HepG2 (cell line): Measurements from ENCODE around the gene CYP4F8. TPM values are rescaled to one million over a fixed set of nuclear protein-coding genes. Genes with fewer than 3 reads are reported as not detected.

Experiments used
- KDM6A ChIP-seq: IDR thresholded peaks from 2 replicates; pipeline ENCODE4 v1.6.1; 2016; ENCODE audit warnings: low read depth
- PCBP1 ChIP-seq: fragments of 200-400 bp; formaldehyde crosslinking; IDR thresholded peaks from 2 replicates; pipeline ENCODE4 v1.6.1; 2017; ENCODE audit warnings: mild to moderate bottlenecking, low read depth, low read length, borderline replicate concordance
- PHF21A ChIP-seq: sonication (generic); formaldehyde crosslinking; IDR thresholded peaks from 2 replicates; pipeline ENCODE4 v1.5.0; 2020; ENCODE audit warnings: mild to moderate bottlenecking, missing genetic modification reagents
- PTBP1 ChIP-seq: fragments of 200-400 bp; formaldehyde crosslinking; IDR thresholded peaks from 2 replicates; pipeline ENCODE4 v1.6.1; 2018; ENCODE audit warnings: low read length, low read depth; ENCODE audit not compliant: poor library complexity, severe bottlenecking
- RORA ChIP-seq: sonication (generic); formaldehyde crosslinking; IDR thresholded peaks from 2 replicates; pipeline ENCODE4 v1.5.0; 2020; ENCODE audit warnings: mild to moderate bottlenecking, missing genetic modification reagents, moderate library complexity
- SP1 ChIP-seq, 2 experiments: fragments of 450-650 bp in 1 of 2; sonication (generic) in 1 of 2; formaldehyde crosslinking in 1 of 2; IDR thresholded peaks; 2 replicates each; pipeline versions ENCODE4 v1.4.0 to v1.6.1; 2016 to 2020; ENCODE audit warnings: missing genetic modification reagents in 1 of 2
- TOE1 ChIP-seq: sonication (generic); formaldehyde crosslinking; IDR thresholded peaks from 2 replicates; pipeline ENCODE4 v1.4.0; 2020; ENCODE audit warnings: mild to moderate bottlenecking, missing genetic modification reagents
- TRIM24 ChIP-seq: sonication (generic); formaldehyde crosslinking; IDR thresholded peaks from 2 replicates; pipeline ENCODE4 v1.8.0; 2022; ENCODE audit warnings: mild to moderate bottlenecking, missing genetic modification reagents
- U2AF2 ChIP-seq: fragments of 200-400 bp; formaldehyde crosslinking; IDR thresholded peaks from 2 replicates; pipeline ENCODE4 v1.6.1; 2017; ENCODE audit warnings: low read depth, mild to moderate bottlenecking, low read length
- ZNF138 ChIP-seq: sonication (generic); formaldehyde crosslinking; IDR thresholded peaks from 2 replicates; pipeline ENCODE4 v1.5.0; 2020; ENCODE audit warnings: mild to moderate bottlenecking, low read depth, missing genetic modification reagents
- ZNF260 ChIP-seq: sonication (generic); formaldehyde crosslinking; IDR thresholded peaks from 2 replicates; pipeline ENCODE4 v1.4.0; 2020; ENCODE audit warnings: missing genetic modification reagents, low read depth, mild to moderate bottlenecking, borderline replicate concordance
- ZNF407 ChIP-seq: sonication (generic); formaldehyde crosslinking; IDR thresholded peaks from one replicate; pipeline ENCODE4 v1.5.1; 2020; ENCODE audit warnings: mild to moderate bottlenecking, missing genetic modification reagents; ENCODE audit errors: not compliant biosample characterization
- polyA plus RNA-seq, 8 experiments: library from polyadenylated mRNA; depleted of rRNA in 3 of 8; stranded (reverse) in 7 of 8; unstranded in 1 of 8; fragments of >200 nt; fragmentation: Illumina TruSeq in 4 of 8; extraction: Trizol in 4 of 8; gene quantifications; 2 replicates each; pipeline versions ENCODE4 v1.2.1 to v1.2.3, GENCODE V29; 2011 to 2016; ENCODE audit warnings: low read depth in 4 of 8, missing spikeins in 1 of 8, mixed read lengths in 1 of 8; ENCODE audit not compliant: insufficient read depth in 1 of 8
- total RNA-seq, 5 experiments: library from RNA; depleted of rRNA; stranded (reverse); fragments of >200 nt; fragmentation: Illumina TruSeq; extraction: Trizol; gene quantifications; 2 replicates each; pipeline ENCODE4 v1.2.3, GENCODE V29; 2016; ENCODE audit warnings: low read depth in 1 of 5
- TF ChIP-seq, protein P1 (sequence below): sonication (generic); formaldehyde crosslinking; IDR thresholded peaks from 2 replicates; pipeline ENCODE4 v1.4.0; 2020; ENCODE audit warnings: mild to moderate bottlenecking, missing genetic modification reagents

CYP4F8 gene
- total and polyA plus RNA-seq, 2 of the 13 experiments (the other 11 are each of a cell fraction or from before 2014, with no cell fraction given), result not detected

DNA sequence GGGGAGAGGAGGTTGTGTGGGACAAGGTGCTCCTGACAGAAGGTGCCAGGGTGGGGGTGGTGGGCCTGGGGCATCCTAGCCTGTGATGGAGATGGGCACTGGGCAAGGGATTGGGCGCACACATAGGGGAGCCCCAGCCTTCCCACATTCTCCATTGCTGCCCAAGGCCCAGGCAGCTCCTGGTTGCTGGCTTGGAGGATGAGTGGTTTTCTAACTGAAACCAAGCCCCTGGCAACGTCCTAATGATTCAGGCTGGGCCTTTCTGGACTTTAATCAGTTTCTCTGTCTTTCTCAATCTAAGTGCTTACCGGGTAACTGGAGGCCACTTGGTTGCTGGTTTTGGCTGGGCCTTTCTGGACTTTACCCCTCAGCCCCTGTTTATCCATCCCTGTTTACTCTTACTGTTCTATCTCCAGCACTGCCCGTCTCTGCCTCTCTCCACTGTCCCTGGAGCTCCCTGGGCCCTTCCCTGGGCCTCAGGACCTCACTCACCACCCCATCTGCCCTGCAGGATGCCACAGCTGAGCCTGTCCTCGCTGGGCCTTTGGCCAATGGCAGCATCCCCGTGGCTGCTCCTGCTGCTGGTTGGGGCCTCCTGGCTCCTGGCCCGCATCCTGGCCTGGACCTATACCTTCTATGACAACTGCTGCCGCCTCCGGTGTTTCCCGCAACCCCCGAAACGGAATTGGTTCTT, 26.0 kb downstream of the CYP4F8 start (continued):
- TF ChIP-seq TRIM24 (CRISPR knock-in tag) (no peak), KDM6A (CRISPR knock-in tag) (peak; percentile 89), RORA (CRISPR knock-in tag) (no peak), U2AF2 (no peak), PTBP1 (no peak), ZNF407 (CRISPR knock-in tag) (no peak), ZNF138 (CRISPR knock-in tag) (no peak), TOE1 (CRISPR knock-in tag) (no peak), PCBP1 (0 out of 2 replicates have a peak, but pooled peaks have one; percentile 14), ZNF260 (CRISPR knock-in tag) (no peak), PHF21A (CRISPR knock-in tag) (peak; percentile 58; the same call in 1 of the 2 replicates), SP1 (IDR thresholded peaks at IDR 0.05) (no peak), SP1 (CRISPR knock-in tag; IDR thresholded peaks at IDR 0.05) (no peak)
- TF ChIP-seq, protein P1, sequence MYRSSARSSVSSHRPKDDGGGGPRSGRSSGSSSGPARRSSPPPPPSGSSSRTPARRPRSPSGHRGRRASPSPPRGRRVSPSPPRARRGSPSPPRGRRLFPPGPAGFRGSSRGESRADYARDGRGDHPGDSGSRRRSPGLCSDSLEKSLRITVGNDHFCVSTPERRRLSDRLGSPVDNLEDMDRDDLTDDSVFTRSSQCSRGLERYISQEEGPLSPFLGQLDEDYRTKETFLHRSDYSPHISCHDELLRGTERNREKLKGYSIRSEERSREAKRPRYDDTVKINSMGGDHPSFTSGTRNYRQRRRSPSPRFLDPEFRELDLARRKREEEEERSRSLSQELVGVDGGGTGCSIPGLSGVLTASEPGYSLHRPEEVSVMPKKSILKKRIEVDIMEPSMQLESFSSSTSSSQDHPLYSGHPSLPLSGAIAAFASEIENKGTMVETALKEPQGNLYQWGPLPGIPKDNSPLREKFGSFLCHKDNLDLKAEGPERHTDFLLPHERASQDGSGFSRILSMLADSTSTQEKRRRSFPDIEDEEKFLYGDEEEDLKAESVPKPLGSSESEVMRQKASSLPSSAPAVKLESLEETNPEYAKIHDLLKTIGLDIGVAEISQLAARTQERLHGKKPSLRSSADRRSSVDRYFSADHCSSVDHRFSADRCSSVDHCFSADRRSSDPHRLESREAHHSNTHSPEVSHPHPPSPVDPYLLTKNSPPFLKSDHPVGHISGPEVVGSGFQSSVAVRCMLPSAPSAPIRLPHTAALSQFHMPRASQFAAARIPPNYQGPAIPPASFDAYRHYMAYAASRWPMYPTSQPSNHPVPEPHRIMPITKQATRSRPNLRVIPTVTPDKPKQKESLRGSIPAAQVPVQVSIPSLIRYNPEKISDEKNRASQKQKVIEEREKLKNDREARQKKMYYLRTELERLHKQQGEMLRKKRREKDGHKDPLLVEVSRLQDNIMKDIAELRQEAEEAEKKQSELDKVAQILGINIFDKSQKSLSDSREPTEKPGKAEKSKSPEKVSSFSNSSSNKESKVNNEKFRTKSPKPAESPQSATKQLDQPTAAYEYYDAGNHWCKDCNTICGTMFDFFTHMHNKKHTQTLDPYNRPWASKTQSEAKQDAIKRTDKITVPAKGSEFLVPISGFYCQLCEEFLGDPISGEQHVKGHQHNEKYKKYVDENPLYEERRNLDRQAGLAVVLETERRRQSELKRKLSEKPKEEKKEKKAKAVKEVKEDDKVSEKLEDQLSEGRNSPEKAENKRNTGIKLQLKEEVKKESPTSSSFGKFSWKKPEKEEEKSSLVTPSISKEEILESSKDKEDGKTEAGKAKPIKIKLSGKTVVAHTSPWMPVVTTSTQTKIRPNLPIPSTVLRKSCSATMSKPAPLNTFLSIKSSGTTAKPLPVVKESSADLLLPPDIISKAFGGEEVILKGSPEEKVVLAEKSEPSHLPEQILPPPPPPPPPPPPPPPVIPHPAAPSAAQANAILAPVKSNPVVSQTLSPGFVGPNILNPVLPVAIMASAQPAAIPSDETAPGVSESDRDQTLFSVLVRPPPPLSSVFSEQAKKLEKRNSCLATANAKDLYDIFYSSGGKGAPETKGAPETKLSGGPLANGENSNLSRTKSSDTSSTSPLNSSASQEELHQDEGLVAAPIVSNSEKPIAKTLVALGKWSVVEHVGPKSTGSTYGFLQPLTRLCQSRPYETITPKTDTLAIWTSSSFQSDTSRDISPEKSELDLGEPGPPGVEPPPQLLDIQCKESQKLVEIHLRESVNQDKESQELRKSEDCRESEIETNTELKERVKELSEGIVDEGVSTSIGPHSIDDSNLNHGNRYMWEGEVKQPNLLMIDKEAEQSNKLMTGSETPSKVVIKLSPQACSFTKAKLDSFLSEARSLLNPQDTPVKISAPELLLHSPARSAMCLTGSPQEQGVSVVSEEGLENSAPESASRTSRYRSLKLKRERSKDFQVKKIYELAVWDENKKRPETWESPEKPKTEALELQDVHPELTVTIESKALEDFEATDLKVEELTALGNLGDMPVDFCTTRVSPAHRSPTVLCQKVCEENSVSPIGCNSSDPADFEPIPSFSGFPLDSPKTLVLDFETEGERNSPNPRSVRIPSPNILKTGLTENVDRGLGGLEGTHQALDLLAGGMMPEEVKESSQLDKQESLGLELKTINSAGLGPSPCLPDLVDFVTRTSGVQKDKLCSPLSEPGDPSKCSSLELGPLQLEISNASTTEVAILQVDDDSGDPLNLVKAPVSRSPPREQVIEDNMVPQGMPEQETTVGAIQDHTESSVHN (CRISPR knock-in tag), result no peak
